ENCODE data around the gene MIF4GD.
A peak's percentile ranks its signal among the peaks of the same experiment; 100 is the strongest.
"Not testable (repeated sequence)": the region's sequence is repeated elsewhere in the genome, so short reads cannot be mapped to it uniquely, and the experiment has no call there.

The MIF4GD gene

GRCh38 chr17:75288359-75288758 is 17.3 kb upstream of the MIF4GD start:
- no peak for DNase-seq

GRCh38 chr17:75287221-75287620 is 16.2 kb upstream of the MIF4GD start:
- DNase-seq, result no peak

DNA sequence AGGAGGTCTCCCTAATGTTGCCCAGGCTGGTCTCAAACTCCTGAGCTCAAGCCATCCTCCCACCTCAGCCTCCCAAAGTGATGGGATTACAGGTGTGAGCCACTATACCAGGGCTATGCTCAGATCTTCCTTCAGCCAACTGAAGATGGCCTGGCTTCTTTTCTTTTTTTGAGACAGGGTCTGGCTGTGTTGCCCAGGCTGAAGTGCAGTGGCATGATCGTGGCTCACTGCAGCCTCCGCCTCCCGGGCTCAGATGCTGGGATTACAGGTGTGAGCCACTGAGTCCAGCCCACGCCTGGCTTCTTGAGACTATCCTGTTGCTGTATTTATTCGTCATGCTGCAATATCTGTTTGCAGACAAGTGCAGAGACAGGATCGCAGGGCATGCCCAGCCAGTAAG is 14.1 kb upstream of the MIF4GD start:
- DNase-seq, result no peak

- DNase-seq, result not testable (repeated sequence)
These were observed 9.2 kb upstream of the MIF4GD start for GRCh38 chr17:75280189-75280588.

DNA sequence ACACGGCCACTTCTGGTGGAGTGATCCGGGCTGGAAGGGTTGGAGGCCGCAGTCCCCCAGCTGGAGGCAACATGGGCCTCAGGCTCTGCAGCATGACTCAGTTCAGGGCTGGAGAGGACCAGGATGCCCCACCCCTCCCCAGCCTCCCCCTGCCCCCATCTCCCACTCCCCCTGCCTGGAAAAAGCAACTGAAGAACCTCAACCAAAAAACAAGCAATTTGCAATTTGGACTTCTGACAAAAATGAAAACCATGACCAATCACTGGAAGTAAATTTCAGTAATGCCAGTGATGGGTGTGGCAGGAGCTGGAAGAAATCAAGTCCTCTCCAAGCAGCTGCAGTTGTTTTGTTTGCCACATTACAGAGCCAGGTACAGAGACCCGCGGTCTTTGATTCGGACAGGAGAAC is 6.6 kb upstream of the MIF4GD start:
- DNase-seq, result no peak

DNA sequence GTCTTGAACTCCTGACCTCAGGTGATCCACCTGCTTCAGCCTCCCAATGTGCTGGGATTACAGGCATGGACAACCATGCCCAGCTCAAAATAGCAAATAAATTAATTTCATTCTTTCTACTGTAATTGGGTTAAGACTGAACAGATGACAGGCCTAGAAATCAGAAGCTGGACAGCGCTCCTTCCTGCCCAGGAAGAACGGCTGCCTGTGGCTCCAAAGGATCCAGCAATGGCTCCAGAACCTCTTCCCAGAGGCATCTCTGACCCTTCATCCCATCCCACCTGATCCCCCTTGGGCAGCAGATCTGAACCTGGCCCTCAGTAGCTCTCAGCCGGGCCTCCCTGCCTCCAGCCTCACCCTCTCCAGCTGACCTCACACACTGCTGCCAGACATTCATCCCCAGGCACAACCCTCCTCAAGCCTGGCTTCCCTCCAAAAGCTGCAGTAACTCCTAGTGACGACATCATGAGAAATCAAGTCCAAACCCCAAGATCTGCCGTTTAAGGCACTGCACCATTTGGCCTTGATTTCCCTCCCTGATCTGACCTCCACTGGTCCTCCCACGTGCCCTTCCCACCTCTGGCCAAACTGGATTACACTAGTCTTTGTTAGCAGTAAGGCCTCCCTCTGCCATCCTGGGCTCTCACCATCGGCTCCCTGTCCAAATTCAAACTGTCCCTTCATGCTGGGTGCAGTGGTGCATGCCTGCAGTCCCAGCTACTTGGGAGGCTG is 3.1 kb upstream of the MIF4GD start:
- no peak for DNase-seq

- no peak for DNase-seq
These were observed 1.8 kb upstream of the MIF4GD start for GRCh38 chr17:75272848-75273184.

GRCh38 chr17:75271955-75272847 is 1.2 kb upstream of the MIF4GD start:
- no peak for DNase-seq

DNA sequence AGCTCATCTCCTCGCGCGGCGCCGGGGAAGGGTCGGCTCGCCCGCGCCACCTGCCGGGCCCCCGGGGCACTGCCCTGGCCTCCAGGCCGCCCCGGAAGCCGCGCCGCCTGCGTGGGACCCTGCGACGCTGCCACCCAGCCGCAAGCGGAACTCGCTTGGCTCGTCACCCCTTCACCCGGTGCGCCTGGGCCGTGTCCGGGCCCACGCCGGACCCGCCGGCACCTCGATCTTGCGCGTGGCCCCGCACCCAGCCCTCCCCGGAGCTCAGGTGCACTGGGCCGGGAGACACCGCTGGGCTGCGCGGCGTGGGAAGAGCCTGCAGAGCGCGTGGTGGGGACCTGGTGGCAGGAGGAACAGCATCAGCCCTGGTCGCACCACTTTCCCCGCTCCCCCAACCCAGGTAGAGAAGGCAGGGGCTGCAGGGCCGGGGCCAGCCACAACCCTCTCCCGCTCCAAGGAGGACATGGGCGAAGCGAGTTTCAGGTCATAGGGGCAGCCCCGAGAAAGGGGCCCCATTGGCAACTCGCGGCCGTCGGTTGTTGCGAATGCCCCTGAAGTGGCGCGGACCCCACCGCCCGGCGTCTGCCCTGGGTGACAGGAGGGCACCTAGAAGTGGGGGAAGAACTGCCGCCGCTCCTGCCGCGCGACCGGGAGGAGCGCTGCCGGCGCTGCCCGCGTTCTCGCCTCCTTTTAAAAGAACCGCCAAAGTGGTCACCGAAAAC is 363 bp upstream of the MIF4GD start:
- DNase-seq, result no peak

DNA sequence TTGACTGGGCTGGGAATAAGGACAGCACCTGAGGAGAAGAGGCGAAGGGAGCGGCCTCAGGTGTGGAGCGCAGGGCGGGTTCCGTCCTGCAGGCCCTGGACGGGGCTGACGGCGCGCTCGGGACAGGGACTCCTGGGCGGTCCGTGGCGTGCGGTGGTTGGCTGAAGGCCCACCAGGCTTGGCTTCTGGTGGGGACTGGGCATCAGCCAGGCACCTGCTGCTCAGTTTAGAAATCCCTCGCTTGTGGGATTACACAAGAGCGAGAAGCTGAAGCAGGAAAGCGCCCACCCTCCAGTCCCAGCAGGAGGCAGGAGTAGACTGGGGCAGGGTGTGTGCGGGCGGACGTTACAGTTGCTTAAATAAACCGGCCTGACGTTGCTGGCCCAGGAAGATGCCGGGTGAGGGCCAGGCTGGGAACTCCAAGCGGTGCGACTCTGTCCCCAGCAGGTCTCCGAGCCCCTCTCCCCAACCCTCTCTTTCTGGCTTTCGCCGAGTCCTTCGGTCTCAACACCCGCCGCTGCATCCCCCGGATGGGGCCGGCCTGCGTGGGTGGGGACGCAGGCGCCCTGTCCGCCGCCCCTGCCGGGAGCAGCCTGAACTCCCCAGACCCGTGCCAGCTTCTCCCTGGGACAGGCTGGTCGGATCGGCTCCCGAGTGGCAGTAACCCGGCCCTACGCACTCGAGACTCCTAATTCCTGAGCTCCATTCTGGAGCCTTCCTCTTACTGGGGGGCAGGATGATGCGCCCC is 639 bp downstream of the MIF4GD start:
- no peak for DNase-seq

- no peak for DNase-seq
These were observed 1.2 kb downstream of the MIF4GD start for GRCh38 chr17:75269844-75270217.

DNA sequence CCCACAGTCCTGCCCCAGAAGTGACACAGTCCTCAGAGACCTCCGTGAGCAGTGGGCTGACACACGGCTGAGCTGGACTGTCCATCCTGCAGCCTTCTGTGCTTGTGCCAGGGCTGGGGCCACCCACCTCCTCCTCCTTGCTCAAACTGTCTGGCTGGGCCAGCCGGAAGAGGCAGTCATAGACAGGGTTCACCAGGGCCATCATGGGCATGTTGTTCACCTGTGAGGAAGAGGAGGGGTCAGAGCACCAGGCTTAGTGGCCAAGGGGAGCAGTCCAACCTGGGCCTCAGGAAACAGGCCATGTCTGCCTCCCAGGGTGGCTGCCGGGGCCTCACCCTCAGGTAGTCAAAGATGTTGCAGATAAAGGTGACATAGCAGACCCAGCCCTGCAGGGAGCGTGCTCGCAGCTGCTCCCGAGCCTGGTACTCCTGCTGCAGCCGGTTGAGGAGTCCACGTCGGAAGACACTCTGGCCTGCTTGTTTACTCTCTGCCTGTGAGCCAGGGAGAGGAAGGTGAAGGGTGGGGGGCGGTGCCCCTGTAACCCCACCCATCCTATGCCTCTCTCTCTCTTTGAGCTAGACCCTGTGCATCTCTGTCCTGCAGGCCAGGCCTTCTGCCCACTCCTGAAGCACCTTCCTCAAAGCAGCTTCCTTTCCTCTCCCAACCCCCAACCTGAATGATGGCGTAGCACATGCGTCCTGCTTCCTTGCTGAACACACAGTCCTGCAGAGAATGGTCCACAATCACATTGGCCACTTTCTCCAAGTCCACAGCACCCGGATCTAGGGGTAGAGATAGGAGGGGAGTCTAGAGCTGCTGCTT is 3.4 kb downstream of the MIF4GD start:
- no peak for DNase-seq

GRCh38 chr17:75267153-75267410 is 3.9 kb downstream of the MIF4GD start:
- no peak for DNase-seq

DNA sequence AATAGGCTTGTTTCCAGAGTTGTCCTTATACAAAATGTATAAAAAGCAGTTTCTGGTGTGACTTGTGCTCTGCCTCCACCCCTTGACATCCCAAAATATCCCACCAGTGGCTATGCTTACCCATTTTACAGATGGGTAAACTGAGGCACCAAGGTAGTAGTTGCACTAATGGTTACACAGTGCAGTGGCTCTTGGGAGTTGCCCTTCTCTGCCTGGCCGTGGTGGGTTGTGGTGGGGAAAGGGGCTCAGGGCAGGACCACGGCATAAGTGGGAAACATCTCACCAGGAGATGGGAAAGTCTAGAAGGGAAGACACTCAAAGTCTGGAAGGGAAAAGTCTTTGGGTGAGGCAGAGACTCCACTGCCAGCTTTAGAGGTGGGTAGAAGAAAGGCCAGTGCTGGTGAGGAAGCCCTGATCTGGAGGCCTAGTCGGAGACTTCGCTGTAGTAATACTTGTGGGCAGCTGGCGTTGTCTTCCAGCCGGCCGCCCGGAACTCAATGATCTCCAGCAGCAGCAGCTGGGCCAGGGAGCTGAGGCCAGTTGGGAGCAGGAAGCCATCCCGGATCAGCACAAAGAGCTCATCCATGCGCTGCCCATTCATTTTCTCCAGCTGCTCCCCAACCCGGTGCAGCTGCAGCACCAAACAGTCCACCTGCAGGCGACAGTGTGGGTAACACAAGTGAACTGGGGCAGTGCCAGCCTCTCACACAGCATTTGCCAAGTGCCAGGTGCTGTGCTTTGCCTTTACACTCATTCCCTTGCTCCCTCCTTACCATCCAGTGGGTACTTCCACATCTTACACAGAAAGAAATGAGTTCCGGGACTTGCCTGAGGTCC is 4.5 kb downstream of the MIF4GD start:
- no peak for DNase-seq

DNA sequence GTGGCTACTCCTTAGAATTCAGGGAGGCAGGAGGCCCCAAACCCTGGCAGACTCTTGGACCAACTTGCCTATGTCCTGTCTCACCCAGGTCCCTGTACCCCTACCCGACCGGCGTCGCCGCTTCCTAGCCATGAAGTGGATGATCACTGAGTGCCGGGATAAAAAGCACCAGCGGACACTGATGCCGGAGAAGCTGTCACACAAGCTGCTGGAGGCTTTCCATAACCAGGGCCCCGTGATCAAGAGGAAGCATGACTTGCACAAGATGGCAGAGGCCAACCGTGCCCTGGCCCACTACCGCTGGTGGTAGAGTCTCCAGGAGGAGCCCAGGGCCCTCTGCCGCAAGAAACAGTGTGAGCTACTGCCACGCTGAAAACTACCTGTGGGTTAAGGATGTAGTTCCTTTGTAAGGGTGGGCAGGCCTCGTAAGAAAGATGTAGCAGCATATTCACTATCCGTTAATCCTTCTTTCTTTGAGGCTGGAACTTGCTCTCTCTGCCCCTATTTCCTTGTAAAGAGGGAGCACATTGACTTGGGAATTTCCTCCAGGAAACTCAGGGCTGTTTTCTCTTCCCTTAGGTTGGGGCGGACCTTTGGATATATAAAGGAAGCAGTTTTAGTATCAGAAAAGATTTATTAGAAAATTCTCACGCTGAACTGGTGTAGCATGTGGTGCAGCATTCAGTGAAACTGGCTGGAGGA is 5.3 kb downstream of the MIF4GD start:
- DNase-seq, result no peak

DNA sequence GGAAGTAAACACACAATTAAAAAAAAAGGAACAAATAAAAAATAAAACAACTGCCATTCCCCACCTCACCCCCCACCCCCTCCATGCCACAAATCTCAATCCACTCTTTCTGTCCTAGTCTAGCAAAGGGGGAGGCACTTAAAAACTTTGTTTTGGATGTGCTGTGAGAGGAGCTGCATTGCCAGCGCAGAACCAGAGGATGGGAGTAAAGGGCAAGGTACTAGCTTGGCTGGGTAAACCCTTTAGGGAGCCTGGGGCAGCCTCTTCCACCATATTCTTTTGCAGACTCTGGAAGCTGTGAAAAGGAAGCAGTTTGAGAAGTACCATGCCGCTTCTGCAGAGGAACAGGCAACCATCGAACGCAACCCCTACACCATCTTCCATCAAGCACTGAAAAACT is 8.0 kb downstream of the MIF4GD start:
- DNase-seq, result no peak

- no peak for DNase-seq
These were observed 8.9 kb downstream of the MIF4GD start for GRCh38 chr17:75262112-75262606.

DNA sequence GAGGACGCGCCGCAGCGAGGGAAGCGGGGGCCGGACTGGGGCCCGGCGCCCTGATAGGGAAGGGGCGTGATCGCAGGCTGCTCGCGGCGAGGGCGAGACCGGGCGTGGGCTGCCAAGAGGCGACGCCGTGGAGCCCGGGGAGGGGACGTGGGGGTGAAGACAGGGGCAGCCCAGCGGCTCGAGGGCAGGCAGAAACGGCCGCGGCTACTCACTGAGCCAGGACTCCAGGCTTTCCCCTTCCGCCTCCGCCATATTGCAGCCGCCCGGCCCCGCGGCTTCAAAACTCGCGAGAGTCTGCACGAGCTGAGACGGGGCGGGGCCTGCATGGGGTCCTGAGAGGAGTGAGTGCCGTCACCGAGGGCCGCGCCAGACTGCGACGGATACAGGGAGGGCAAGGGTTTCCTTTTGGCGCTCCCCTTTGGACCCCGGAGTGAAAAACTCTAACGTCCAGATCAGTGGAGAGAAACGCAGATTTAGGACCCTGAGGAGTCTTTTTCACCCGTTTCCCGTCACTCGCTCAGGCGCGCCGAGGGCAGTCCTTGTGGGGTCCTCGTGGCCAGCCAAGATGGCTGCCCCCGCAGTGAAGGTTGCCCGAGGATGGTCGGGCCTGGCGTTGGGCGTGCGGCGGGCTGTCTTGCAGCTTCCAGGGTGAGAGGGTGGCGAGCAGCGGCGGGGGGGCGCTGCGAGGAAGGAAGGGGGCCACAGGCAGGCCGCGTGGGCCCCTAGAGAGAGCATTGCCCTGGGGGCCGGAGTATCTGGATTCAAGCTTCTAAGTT is 9.5 kb downstream of the MIF4GD start, which contains the start of the genes GGA3 and MRPS7:
TSS of gene GGA3 (minus strand) at position 271 of the 776 bp plus-strand sequence. CDS start at position 252, 19 bp downstream.
TSS of gene MRPS7 (plus strand) at position 544 of the 776 bp plus-strand sequence. CDS start at position 566, 22 bp downstream.
- DNase-seq, result peak; percentile 59

GRCh38 chr17:75260641-75261335 is 10.2 kb downstream of the MIF4GD start:
- no peak for DNase-seq

Data from NCI-H187 treated with DMSO at 0.1 percent for 48 hours (cell line).